Ureter (tissue), 1 donor: ENCODE results near the gene PTRHD1. TPM values are rescaled to one million over a fixed set of nuclear protein-coding genes. Genes with fewer than 3 reads are reported as not detected.

Source experiments
- DNase-seq: peaks from one replicate; pipeline ENCODE4 v3.0.0-alpha.2; 2020; ENCODE audit warnings: low spot score
- total RNA-seq: library from RNA; stranded (reverse); gene quantifications from one replicate; pipeline ENCODE4 v1.2.4, GENCODE V29; 2023
- donor health status: DM: yes; HTN: yes; CAD: no.

The PTRHD1 gene
- total RNA-seq, 1 donor from 2014 or later: 38.4 TPM

DNA sequence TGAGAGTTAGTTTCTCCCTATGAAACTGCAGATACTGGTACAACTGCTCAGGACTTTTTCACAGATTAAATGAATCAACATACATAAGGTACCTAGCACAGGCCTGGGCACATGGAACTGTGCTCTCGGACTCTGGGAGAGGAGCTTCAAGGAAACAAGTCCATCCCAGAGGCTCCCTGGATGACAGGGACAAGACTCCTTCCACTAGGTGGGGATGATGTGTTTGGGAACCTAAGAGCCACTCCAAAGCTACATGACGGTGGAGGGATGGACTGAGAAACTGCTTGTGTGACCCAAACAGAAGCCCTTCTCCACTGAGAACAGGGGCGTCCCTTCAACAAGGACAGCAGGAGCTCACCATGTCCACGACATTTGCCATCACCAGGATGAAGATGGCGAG is 37.2 kb upstream of the PTRHD1 start:
- no peak for DNase-seq

DNA sequence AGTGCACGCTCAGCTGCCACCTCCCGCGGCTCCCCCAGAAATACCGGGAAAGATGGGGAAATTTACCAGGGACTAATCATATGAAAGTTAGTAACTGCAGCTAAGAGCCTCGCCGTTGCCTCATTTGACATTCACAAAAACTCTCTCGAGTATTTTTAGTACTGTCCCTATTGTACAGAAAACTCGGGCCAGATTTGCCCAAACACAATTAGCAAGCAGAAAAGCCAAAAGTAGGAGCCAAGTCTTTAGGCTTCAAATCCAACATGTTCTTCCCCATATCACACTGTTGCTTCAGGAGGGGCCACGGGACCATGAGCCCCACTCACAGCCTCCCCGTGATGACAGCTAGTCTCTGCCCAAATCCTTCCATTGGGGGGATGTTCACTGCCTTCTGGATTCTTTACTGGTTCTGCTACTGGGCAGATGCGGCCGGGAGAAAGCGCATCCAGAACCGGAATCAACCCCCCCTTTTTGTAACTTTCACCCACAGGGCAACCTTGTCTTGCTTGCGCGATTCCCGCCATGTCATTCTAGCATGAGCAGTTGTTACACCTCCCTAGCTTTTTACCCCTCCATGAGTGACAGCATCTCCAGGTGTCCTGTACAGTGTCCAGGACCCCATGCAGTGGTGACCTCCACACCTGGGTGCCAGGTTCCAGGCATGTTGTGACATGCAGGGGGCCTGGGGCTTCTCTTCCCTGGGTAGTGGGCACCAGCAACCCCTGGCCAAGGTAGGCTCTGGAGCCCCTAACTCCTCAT is 35.2 kb upstream of the PTRHD1 start:
- DNase-seq: no peak

DNA sequence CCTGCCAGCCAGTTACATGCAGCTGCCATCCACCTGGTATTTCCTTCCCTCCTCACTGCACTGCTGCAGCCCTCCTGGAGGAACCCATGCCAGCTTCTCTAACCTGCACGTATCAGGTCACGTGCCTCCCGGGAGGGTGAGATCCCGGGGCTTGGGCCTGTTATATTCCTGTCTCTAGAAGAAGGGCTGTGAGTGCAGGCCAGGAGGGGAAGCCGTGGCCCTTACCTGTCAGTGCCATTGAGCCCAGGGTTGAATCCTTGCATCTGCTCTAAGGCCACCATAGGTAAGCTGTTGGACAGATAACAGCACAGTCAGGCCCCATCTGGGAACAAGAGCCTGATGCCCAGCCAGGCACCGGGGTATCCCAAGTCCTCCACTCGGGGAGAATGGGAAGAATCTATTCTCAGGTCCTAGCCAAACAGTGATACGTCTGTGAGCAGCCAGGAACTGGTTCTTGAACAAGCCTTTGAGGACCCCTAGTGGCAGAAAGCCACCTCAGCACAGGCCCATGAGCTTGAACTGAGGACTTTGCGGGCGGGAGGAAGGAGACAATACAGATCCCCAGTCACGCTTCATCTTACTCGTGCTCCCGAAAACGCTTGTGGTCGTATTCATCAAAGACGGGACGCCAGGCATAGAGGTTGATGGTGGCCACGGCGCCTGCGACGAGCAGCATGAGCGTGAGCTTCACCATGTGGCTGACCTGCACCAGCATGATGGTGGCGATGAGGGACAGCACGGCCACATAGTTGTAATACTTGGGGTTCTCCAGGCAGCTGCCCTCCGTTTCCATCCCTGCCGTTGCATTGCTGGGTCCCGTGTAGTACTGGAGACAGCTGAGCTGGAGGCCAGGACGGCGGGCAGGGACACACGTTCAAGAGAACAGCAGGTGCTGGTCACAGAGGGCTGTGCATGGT is 34.4 kb upstream of the PTRHD1 start:
- peak; percentile 88 for DNase-seq

DNA sequence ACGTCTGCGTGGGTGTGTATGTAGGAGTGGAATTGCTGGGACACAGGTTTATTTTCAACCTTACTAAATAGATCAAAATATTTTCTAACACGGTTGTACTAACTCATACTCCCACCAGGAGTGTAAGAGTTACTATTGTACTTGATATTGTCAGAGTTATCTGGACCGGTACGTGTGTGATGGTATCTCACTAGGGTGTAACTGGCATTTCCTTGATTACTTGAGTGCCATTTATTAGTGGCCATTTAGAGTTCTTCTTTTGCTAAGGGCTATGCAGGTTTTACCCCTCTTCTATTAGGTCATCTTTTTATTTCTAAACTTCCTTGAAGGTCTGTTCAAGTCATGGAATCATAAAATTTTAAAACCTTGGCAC is 33.6 kb upstream of the PTRHD1 start:
- peak; percentile 24 for DNase-seq

DNA sequence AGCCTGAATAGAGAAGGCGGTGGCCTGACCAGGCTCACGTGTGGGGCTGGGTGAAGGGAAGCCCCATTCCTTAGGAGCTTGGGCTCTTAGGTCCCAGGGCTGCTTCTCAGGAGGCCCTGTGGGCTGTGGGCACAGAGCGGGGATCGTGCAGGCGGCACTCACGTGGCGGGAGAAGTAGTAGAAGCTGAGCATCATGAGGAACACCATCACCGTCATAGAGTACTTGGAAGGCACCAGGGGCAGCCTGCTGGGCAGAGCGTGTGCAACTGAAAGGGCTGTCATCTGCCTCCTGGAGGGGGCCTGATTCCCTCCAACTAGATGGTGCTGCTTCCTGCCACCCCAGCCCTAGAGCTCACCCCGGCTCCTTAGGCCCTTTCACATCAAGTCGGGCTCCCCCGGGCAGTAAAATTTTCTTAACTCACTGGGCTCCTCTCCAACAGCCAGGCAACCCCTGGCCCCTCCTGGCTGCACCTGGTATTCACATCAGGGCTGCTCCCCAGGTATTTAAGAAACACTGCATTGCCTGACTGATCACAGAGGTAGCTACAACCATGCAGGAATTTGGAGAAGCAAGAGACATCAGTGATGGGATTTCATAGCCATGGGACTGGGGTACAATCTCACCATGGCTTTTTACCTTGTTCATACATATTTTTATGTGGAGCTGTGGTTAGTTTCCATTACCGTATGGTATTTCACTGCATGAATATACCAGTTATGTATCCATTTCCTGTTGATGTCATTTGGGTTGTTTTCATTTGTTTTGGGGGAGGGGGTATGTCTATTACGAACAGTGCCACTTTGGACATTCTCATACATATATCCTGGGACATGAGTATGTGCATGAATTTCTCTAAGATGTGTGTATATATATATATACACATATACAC is 32.9 kb upstream of the PTRHD1 start:
- DNase-seq: peak; percentile 40

DNA sequence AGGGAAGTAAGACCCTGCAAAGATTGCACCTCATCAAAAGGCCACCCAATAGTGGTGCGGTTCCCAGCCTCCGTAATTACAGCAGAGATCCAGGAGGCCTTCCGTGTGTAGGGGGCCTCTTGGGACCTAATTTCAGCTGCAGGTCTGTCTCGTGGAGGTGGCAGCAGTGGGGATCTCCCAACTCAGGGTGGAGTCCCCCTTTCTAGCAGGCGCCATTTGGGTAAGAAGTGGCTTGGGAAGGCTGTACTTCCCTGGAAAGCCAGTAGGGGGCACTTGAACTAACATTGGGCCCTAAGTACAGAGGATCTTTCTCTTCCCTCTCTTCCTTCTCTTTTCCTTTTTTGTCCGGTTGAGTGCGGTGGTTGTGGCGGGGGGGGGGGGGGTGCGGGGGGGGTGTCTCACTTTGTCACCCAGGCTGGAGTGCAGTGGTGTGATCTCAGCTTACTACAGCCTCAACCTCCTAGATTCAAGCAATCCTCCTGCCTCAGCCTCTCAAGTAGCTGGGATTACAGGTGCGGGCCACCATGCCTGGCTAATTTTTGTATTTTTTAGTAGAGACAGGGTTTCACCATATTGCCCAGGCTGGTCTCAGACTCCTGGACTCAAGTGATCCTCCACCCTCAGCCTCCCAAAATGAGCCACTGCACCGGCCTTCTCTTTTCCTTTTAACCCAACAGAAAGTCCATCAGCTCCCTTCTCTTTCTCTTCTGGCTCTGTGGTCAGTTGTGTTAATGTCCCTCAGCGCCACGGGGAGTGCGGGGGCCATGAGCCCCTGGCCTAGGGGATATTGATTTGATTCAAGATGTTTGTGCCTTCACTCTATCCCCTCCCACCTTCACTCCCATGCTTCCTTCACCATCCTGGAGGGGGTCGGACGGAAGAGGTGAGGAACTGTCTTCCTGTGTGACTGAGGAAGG is 32.0 kb upstream of the PTRHD1 start:
- peak; percentile 42 for DNase-seq

DNA sequence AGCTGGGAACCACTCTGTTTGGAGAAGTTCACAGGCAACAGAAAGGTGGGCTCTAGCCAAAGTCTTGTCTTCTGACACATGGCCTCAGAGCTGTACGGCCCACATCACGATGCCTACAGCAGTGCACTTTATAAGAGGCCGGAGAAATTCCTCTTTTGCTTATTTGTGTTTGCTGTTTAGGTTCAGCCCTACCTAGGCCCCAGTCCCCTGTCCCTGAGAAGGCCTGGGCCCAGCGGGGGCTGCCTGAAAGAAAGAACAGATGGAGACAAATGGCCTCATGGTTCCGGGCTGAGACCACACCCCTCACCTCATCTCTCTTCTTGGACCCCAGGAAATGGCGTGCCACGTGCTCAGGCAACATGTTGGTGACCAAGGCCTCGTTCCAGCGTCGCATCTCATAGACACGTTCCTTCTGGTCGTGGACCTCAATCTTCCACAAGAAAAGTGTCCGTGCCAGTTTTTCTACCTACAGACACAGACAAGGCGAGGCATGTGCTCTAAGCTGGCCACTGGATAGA is 30.9 kb upstream of the PTRHD1 start:
- DNase-seq: peak; percentile 29

DNA sequence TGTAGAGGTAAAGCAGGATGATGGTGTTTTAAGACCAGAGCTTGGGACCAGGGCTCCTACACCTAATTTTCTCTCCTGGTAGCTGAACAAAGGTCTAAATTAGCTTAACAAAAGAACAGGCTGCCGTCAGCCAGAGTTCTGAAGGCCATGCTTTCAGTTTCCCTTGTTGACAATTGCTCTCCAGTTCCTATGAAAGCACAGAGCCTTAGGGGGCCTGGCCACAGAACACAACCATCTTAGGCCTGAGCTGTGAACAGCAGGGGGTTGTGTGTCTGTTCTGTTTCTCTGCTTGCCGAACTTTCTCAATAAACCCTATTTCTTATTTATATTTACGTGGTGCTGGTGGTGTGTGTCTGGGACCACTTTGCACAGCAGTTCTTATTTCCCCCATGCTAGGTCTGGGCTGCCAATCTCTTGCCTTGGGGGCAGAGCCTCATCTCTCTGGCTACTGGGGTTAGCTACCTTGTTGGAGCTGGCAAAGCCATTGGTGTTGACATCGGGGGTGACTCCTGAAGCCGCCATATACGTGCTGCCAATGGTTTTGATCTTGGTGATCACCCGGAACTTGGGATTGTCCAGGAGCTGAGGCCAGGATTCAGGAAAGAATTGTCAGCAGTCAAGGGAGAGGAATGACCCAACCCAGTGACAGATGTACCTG is 29.0 kb upstream of the PTRHD1 start:
- peak; percentile 32 for DNase-seq

DNA sequence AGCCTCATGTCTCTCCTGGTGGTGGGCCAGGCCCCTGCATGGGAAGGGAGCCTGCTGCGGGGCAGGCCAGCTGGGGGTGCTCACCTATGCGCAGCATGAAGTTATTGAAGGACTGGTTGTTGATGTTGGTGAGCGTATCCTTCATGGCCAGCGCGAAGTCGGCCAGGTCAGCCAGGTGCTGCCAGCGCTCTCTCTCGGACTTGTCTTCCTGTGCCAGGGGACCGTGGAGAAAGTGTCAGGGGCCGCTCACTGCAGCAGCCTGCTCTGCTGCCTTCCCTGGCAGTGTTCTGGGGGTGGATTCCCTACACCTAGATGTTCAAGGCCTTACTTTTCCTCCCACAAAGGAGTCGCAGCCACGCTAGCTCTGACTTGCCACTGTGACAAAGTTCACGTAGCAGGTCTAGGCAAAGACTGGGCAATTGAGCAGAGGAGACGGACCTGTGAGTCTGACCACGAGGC is 28.3 kb upstream of the PTRHD1 start:
- peak; percentile 53 for DNase-seq

DNA sequence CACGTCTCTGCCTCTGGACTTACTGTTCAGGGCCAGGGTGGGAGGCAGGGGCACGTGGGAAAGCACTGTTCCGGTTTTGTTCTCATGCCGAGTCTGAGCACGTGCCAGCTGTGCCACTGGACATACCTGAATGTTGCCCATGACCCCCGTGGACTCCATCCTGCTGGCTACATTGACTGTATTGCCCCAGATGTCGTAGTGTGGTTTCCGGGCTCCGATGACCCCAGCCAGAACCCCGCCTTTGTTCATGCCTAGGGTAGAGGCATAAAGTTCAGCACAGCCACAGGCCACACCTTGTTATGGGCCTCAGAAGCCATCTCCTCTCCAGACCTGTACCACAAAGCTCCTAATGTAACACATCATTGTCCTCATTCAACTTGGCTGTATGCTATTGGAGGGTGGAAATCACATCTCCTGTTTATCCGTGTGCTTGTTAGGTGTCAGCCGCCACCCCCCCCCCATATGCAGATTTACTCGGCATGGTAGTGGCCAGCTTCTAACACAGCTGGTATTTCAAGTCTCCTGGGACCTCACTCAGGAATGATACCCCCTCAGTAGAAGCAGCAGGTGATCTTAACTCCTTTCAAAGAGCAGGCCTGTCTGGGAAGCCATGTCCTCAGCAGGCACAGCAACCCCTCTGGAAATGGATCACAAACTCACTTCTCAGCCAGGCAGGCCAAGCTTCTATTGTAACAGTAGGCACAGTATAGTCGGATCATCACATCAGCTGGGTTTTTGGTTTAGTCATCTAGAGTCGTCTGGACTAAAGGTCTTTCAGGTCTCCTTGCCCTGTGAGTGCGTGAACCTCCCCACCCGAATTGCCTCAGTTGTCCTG is 27.6 kb upstream of the PTRHD1 start:
- DNase-seq: peak; percentile 40

DNA sequence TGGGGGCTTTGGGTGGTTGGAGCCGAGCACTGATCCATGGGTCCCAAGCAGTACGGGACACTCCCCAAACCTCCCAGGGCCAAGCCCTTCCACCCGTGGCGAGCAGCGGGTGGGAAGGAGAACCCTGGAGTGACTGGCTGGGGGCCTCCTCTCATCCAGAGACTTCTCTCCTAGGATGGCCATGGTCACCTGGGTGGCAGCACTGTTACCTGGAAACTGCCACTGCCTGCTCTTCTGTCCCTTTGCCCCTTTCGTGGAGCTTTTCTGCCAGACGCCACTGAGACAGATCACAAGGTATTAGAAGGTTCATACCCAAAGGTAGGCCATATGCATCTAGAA is 27.0 kb upstream of the PTRHD1 start:
- DNase-seq: no peak

DNA sequence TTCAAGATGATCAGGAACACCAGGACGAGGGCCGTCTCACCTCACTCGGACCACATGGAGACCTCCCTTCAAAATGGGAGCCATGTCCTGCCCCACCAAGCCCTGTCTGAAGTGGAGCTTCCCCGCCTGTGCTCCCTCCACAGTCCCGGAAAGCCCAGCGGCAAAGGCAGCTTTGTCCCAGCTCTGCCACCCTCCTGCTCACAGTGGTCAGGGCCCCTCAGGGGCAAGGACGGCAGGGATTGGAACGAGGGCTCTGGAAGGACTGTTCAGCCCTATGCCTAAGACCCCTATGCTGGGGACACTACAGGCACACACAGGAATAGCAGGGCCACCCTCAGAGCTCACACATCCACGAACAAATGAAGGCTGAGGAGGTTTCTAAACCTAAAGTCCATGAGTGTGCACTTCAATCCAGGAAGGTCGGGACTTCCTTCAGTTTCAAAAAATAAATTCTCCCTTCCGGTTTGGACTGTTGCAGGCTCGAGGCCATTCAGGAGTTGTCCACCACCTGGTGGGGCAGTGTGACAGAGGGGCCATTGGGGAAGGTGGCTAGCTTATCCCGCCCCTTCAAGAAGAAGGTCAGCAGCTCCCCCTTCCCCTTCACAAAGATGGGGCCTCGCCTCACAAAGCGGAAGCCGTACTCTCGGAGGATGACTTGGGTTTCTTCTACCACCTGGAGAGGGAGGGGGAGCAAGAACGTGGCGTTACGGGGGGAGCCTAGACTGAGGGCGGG is 26.4 kb upstream of the PTRHD1 start:
- DNase-seq: peak; percentile 28

DNA sequence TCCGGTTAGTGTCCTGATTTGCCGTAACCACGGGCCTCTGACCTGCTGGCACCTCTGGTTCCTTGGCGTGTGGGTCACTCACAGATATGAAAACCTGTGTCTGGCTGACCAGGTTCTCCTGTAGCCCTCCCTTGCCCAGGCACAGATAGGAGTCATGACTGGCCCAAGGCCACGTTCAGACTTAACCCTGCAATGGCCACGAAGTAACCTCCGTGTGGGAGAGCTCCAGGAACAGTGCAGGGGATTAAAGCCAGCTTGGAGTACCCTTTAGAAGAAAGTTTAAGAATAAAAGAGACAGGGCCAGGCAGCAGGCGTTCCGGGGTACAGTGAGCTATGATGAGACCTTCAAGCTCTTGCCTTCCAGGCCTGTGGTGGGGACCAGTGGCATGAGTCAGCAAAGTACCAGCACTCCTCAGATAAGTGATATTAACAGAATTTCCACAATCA is 25.6 kb upstream of the PTRHD1 start:
- DNase-seq: peak; percentile 20

DNA sequence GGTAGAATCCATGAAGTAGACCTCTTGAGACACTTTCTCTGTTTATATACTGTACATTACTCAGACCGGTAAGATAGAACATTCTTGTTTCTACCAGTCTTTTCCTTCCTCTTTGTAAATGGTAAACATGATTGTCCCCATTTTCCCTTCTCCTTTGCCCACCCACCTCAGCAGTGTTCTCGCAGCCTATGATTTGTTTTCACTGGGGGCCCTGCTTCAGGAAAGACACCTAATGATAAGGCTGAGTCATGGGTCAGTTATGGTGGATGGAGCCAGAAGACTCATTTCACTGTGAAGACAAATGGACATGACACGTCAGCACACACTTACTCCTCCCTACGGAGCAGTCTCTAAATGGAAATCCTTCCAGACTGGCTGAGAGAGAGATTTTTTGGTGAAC is 23.7 kb upstream of the PTRHD1 start:
- DNase-seq: no peak

DNA sequence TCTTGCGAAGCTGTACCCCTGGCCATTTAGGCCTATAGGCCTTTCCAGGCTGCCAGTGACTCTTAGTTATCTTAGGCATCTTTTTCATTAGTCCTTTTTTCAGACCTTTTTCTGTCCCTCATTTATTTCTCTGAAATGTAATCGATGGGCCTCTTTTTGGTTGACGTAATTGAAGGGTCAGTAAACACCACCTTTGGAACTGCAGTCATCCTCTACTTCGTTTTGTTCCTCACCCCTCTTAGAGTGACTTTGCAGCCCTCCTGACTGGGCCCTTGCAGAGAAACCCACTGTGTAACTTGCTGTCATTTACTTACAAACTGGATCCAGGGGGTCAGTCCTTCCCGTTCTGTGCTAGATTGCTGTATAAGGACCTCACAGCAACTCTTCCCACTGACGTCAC is 23.2 kb upstream of the PTRHD1 start:
- no peak for DNase-seq

DNA sequence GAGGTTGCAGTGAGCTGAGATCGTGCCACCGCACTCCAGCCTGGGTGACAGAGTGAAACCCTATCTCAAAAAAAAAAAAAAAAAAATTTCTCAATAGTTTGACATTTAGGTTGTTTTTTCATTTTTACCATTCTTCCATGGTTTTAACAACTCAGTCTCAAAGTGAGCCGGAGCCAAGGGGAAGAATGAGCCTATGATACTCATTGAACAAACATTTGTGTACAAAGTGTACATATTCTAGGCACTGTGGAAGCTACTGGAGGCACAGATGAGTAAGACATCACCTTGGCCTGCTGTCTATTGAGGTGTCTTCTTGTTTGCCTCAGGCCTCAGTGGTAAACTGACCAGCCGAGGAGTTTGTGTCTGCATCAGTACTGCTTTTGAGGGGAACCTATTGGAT is 22.0 kb upstream of the PTRHD1 start:
- peak; percentile 29 for DNase-seq

DNA sequence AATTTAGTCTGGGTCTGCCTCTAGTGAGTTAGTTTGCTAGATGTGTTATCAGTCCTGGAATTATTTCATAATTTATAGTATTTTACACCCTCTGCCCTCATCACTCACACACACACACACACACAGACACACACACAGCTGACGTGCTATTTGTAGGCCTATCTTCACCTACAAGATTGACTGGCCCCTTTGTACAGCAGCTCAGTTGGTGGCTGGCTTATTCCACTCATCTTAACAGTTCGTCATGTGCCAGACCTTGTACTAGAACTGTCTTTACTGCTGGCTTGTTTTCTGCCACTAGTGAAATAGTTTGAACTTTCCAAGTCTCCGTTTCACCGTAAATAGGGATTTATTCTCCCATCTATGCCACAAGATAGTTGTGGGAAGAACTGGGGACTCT is 21.3 kb upstream of the PTRHD1 start:
- DNase-seq: no peak

DNA sequence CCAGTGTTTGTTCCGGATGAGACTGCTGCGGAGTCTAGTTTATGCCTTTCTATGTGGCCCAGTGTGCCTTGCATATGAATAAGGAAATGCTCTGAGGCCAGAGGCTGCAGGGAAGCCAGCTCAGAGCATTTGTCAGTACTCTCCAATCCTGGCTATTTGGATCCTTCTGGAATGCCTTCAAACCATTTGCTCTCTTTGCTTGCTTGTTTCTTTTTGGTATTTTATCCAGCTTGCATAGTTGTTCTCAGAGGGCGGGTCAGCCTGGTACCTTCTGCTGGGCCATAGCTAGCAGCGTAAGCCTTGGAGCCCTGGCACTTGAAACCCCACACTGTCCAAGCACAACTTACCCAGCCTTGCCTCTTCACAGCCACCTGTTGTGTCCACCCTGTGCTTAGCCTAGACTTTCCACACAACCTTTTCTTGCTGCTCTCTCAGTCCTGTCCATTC is 20.5 kb upstream of the PTRHD1 start:
- DNase-seq: no peak
